ENCODE results near the gene POLR1G.

POLR1G gene

DNA sequence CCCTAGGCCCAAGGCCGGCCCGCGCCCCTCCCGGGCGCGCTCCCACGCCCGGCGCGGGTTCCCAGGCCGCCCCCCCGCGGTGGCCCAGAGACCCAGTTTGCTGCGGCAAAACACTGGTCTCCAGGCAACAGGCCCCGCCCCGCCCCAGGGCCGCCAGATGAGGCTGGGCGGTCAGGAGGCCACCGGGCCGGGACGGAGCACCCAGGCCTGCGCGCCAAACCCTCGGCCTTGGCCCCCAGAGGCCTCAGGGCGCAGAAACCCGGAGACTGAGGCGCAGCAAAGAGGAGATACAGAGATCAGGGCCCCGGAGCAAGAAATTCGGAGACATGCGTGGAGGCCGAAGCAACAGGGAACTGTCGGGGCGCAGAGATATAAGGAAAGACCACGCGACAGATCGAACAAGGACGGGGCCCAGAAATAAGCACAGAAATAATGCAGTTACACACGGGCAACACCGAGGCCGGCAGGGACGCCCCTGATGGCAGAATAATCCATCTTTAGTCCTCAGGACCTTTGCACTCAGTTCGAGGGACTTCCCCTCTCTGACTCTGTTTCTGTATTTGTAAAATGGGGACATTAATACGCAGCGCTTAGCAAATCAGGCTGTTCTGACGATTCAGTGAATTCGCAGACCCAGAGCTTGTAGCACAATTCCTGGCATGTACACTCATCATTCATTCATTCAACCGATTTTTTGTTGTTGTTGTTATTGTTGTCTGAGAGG is 38.0 kb downstream of the POLR1G start:
- DNase-seq (ENCODE audit: low spot score), result peak; percentile 53

DNA sequence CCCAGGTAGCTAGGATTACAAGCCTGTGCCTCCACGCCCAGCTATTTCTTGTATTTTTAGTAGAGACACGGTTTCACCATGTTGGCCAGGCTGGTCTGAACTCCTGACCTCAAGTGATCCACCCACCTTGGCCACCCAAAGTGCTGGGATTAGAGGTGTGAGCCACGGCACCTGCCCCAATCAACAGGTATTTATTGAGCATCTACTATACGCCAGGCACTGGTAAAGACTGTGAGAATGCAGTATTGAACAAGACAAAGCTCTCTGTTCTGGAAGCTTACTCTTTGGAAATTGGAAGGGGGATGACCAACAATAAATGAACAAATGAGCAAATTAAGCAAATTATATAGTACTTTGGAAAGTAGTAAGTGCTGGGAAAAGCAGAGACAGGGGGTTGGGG is 38.7 kb downstream of the POLR1G start:
- DNase-seq (ENCODE audit: low spot score), result no peak

DNA sequence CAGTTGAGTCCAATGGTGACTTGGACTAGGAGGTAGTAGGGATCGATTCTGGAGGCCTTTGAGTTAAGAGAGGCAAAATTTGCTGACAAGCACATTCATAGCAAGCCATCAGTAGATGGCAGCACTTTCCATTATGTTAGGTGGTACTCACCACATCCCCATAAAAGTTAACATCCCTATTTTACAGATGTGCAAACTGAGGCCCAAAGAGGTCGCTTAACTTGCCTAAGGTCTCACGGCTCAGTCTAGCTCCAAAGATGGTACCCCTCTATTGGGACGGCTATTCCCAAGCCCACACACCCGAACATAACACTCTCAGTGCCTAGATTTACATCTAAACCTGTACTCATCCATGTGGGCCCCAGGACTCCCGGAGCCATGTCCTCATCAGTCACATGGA is 39.9 kb downstream of the POLR1G start:
- peak; percentile 53 for DNase-seq (ENCODE audit: low spot score)

DNA sequence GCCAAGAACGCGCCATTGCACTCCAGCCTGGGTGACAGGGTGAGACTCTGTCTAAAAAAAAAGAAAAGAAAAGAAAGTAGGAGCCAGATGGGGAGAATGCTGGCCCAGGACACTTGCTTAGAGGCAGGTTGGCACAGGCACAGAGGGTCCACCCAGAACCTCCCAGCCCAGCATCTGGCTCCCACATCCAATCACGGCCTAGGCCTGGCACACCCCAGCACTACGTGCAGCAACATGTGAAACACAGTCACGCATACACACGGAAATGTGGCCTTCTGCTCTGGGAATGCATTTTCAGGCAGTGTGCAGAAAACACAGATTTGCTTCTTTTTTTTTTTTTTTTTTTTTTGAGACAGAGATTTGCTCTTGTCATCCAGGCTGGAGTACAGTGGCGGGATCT is 40.5 kb downstream of the POLR1G start:
- DNase-seq (ENCODE audit: low spot score), result no peak

DNA sequence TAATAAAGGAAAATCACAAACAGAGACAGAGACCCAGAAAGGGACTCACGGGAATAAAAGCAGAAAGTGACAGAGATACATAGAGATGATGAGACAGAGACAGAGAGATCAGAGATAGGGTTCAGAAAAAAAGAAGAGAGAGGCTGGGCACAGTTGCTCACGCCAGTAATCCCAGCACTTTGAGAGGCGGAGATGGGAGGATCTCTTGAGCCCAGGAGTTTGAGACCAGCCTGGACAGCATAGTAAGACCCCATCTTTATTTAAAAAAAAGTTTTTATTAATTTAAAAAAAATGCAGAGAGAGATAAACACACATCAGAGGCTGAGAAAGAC is 41.9 kb downstream of the POLR1G start:
- DNase-seq (ENCODE audit: low spot score), result no peak

DNA sequence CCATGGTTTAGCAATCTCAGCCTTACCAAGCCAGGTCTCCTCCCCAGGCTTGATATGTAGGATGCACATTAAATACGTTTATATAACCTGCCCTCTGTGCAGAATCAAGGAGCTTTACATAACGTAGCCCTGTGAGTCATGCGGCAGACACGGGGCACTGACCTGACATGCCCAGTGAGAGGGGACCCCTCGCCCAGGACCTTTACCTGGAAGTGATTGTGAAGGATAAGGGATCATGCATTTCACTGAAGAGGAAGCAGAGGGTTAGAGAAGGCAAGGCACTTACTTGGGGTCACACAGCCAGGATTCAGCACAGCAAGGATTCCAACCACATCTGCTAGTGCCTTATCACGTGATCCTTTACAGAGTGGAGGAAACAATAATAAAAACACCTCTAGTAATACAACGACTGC is 42.4 kb downstream of the POLR1G start:
- no peak for DNase-seq (ENCODE audit: low spot score)

DNA sequence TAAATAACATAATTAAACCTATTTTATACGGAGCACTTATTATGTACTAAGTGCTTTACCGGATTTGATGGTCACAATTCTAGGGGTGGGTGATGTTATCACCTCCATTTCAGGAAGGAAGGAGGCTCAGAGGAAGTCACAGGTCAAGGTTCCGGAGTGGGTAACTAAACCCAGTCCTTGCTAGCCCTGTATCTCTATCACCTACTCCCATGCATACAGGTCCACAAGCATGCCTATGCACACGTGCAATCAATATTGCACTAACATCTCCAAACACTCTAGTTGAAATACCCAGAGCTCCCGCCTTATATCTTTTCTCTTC is 43.5 kb downstream of the POLR1G start:
- DNase-seq (ENCODE audit: low spot score), result no peak

DNA sequence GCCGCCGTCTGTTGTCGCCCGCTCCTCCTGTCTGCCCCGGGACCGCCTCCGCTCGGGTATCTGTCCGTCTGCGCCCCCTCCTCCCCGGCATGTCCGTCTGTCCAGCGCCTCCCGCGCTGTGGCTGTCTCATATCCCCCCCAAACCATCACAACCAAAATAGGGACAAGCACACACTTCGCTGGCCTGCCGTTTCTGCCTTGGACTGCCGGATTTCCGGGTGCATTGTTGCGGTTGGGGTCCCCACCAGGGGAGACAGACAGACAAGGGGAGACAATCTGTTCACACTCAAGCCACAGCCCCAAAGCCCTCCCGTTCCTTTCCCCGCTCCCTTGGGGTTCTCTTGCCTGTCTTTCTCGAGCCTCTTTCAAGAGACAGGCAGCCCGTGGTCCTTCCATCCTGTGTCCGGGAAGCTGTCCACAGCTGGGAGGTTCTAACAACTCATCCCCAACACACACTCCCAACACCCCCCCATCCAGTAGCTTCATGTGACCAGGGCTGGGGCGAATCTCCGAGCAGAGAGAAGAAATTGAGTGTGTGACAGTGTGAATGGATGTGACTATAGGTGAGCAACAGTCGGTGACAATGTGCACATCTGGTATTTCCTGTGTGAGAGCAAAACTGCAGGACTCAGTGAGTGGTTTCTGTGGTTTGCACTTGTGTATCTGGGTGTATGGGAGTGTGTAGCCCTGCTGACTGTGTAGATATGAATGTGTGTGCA is 44.8 kb downstream of the POLR1G start:
- DNase-seq (ENCODE audit: low spot score), result no peak

DNA sequence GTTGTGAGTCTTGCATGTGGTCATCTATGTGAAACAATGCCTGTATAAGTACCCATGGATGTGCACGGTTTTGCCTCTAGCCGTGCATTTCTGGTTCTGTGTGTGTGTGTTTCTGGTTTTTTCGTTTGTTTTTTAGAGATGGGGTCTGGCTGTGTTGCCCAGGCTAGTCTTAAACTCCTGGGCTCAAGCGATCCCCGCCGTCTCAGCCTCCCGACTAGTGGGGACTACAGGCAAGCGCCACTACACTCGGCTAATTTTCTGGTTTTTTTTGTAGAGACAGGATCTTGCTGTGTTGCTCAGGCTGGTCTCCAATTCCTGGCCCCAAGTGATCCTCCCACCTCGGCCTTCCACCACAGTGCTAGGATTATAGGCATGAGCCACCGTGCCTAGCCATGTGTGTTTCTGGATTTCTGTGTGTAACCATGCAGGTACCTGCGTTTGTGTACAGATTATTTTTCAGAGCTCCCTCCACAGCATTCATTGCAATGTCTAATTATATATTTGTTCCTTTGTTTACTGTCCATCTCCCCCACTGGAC is 45.5 kb downstream of the POLR1G start:
- no peak for DNase-seq (ENCODE audit: low spot score)

DNA sequence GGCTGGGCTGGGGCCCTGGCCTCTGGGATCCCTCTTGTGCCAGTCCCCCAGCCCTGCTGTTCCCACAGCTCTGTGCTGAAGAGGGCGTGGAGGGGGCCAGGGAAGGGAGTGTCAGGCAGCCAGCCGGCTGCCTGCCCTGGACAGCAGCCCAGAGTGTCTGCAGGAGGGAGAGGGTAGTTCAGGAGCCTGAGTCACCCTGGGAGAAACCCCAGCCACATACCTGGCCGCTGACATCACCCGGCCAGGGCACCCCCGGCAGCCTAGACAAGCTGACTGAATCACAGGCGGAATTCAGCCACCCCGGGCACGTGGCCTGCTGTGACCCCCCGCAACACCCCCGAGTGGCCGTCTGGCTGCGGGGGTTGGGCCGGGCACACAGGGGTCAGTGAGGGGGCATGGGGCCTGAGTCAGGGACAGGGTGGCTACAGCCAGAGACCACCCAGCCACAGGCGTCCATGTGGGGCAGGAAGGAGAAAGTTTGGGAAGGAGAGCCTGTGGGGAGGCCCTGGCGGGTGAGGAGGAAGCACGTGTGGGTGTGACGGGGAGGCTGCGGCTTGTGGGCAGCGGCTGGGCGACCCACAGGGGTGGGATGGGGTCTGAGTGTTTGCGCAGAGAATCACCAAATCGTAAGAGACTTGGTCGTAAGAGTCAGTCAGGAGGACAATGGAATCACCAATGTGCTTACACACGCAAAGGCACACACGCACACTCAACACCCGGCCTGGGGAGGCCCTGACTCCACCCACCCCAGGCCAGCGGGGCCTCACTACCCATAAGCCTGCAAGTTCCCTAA is 49.5 kb downstream of the POLR1G start:
- peak; percentile 35 for DNase-seq (ENCODE audit: low spot score)

DNA sequence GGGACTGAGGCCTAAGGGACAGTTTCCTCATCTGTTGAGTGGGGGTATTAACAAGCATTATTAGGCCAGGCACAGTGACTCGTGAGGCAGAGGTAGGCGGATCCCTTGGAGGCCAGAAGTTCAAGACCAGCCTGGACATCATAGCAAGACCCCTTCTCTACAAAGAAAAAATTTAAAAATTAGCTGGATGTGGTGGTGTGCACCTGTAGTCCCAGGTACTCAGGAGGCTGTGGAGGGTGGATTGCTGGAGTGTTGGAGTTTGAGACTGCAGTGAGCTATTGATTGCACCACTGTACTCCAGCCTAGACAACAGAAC is 50.0 kb downstream of the POLR1G start:
- DNase-seq (ENCODE audit: low spot score), result no peak

DNA sequence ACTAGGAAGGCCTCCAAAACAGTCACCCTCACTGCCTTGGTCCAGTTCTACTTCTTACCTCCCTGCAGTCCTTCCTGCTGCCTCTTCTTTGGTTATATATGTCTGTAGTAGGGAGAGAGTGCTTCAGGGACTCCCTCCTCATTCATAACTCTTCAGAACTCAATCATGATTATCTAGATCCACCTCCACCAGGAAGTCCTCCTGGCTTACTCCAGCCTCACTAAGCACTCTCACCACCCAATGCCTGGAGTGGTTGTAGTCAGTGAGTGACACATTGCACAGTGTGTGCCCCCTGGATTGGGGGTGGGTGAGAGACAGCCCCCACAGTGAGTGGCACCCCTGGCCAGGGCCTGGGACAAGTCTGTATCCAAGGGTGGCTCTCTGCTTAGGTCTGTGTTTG is 51.3 kb downstream of the POLR1G start:
- DNase-seq (ENCODE audit: low spot score), result no peak

Measured in hematopoietic multipotent progenitor cell treated with erythropoietin and hydrocortisone succinate and interleukin-3 and kit ligand, for 15 days (in vitro differentiated cells).